ENCODE data around the gene ACSM2A.
"Not testable (repeated sequence)": the region's sequence is repeated elsewhere in the genome, so short reads cannot be mapped to it uniquely, and the experiment has no call there.

GRCh38 chr16:20536669-20537068, 85.3 kb downstream of the ACSM2A start:
- not testable (repeated sequence) for TF ChIP-seq CTCF, POLR2A (IDR thresholded peaks at IDR 0.05)
